GM18873 (cell line): Measurements from ENCODE around the gene ATAD1.
A peak's percentile ranks its signal among the peaks of the same experiment; 100 is the strongest.
"Not testable (repeated sequence)": the region's sequence is repeated elsewhere in the genome, so short reads cannot be mapped to it uniquely, and the experiment has no call there.

Experiments used
- ATAC-seq: cut with Tn5 transposase; IDR thresholded peaks from one replicate; pipeline ENCODE4 v1.9.1; 2021; ENCODE audit warnings: mild to moderate bottlenecking, moderate library complexity, moderate number of reproducible peaks; ENCODE audit not compliant: unreplicated experiment, low FRiP score

The ATAD1 gene

GRCh38 chr10:87847550-87847949, 29.5 kb upstream of the ATAD1 start:
- no peak for ATAC-seq

GRCh38 chr10:87846711-87847110, 28.7 kb upstream of the ATAD1 start:
- not testable (repeated sequence) for ATAC-seq

DNA sequence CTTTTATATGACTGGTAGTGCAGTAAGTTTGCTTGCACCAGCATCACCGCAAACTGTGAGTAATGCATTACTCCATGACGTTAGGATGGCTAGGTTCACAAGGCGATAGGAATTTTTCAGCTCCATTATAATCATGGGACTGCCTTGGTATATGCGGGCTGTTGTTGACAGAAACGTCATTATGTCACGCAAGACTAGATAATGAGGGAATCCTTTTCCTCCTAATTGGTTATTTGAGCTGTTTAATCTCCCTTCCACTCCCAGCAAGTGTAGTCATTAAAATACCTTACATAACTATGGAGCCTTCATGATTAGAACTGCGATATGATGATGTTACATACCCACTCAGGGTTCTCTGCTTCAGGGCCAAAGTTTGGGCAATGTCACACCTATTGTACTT, 28.0 kb upstream of the ATAD1 start:
- no peak for ATAC-seq

DNA sequence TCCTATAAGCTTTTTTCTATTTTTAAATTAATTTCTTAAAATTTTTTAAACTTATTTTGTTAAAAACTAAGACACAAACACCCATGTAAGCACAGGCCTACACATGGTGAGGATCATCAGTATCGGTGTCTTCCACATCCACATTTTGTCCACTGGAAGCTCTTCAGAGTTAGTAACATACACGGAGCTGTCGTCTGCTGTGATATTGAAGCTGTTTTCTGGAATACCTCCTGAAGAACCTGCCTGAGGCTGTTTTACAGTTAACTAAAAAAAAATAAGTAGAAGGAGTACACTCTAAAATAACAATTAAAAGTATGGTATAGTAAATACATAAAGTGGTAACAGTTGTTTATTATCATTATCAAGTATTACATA, 27.6 kb upstream of the ATAD1 start:
- no peak for ATAC-seq

DNA sequence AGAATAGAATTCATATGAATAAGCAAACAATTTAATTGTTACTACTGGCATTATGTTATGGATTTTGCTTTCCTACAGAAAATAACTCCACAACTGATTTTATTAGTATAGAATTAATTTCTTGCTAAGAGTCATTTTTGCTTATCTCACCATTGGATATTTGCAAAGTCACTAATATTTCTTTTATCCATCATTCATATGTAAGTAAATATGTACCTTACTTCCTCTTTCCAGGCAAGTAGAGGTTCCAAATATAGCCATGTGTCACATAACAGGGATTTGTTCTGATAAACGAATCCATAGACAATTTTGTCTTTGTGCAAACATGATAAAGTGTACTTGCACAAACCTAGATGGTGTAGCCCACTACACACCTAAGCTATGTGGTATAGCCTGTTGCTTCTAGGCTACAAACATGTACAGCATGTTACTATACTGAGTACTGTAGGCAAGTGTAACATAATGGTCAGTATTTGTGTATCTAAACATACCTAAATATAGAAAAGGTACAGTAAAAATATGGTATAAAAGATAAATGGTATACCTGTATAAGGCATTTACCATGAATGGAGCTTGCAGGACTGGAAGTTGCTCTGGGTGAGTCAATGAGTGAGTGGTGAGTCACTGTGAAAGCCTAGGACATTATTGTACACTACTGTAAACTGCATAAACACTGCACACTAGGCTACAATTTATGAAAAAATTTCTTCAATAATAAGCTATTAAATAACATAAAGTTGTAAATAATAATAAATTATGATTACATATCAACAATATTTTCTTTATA, 27.0 kb upstream of the ATAD1 start:
- no peak for ATAC-seq

DNA sequence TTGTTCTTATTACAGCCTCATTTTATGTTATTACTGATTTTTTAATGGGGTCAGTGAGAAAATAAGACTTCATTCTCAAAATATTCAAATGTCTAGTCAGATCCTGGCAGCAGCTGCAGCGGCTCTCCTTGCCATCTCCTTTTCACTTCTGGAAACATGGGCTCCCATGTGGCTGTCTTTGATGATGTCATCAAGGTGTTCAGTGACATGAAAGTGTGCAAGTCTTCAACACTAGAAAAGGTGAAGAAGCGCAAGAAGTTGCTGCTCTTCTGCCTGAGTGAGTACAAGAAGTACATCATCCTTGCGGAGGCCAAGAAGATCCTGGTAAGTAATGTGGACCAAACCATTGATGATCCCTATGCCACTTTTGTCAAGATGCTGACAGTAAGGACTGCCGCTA, 25.7 kb upstream of the ATAD1 start:
- ATAC-seq = no peak

DNA sequence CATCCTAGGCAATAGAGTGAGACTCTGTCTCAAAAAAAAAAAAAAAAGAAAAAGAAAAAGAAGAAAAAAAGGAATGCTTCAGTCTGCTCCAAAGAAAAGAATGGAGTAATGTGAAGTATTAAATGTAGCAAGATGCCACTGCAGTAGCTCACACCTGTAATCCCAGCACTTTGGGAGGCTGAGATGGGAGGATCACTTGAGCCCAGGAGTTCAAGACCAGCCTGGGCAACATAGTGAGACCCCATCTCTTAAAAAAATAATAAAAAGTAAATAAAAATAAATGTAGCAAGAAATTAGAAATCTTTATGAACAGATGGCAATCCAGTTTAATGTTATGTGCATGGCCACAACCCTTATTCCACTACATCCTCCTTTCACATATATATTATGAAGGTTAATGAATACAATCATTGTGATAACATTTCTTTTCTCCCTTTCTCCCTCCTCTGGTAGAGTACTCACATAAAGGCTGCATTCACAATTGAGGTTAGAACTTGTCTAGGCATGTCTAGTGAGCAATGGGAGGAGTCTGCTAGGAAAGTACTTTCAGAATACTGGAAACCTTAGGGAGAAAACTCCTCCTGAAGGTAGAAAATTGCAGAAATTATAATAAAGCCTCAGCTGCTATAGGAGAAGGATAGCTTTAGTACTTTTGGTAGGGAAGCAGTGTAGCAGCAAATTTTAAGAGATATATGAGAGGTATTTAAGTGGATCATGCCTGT, 24.9 kb upstream of the ATAD1 start:
- no peak for ATAC-seq

- ATAC-seq = no peak
Measured at GRCh38 chr10:87842220-87842641, 24.2 kb upstream of the ATAD1 start.

GRCh38 chr10:87841186-87841585, 23.2 kb upstream of the ATAD1 start:
- no peak for ATAC-seq

- no peak for ATAC-seq
Measured at GRCh38 chr10:87838650-87839049, 20.6 kb upstream of the ATAD1 start.

GRCh38 chr10:87837445-87837844, 19.4 kb upstream of the ATAD1 start:
- no peak for ATAC-seq

DNA sequence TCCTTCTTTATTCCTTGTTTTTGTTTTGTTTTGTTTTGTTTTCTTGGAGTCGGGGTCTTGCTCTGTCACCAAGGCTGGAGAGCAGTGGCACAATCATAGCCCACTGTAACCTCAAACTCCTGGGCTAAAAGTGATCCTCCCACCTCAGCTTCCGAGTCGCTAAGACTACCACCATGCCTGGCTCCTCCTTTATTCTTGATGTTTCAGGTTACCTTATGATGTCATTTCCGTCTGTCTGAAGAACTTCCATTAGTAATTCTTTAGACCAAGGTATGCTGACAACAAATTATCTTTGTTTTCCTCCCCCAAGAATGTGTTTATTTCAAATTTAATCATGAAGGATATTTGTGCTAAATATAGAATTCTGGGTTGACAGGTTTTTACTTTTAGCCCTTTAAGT, 18.1 kb upstream of the ATAD1 start:
- no peak for ATAC-seq

GRCh38 chr10:87829986-87830729, 12.1 kb upstream of the ATAD1 start:
- ATAC-seq = no peak

- ATAC-seq = not testable (repeated sequence)
Measured at GRCh38 chr10:87829051-87829450, 11.0 kb upstream of the ATAD1 start.

- ATAC-seq = no peak
Measured at GRCh38 chr10:87827681-87828080, 9.7 kb upstream of the ATAD1 start.

DNA sequence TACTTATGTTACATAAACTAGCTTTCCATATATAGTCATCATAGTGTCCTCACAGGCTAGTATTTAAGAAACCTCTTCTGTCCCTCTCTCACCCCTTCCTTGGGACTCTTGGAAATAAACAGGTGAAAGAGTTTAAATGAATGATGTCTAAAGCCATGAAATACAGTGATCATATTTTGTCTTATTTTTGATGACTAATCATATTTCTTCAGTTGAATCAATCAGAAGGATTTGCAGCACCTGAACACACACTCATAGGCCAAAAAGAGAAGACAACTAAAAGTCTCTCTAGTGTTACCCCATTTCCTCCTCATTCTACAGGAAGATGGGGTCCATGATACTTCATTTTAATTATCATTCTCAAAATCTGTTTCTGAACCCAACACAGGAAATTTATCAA, 8.6 kb upstream of the ATAD1 start:
- ATAC-seq = no peak

DNA sequence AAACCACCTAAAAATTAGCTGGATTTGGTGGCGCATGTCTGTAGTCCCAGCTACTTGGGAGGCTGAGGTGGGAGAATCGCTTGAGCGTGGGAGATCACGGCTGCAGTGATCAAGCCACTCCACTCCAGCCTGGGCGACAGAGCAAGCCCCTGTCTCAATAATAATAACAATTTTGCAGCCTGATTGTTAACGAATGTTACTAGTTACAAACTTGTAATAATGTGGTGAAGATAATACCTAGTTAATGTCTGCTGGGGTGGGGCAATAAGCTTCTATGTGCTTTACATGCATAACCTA, 1.2 kb upstream of the ATAD1 start:
- ATAC-seq = no peak

DNA sequence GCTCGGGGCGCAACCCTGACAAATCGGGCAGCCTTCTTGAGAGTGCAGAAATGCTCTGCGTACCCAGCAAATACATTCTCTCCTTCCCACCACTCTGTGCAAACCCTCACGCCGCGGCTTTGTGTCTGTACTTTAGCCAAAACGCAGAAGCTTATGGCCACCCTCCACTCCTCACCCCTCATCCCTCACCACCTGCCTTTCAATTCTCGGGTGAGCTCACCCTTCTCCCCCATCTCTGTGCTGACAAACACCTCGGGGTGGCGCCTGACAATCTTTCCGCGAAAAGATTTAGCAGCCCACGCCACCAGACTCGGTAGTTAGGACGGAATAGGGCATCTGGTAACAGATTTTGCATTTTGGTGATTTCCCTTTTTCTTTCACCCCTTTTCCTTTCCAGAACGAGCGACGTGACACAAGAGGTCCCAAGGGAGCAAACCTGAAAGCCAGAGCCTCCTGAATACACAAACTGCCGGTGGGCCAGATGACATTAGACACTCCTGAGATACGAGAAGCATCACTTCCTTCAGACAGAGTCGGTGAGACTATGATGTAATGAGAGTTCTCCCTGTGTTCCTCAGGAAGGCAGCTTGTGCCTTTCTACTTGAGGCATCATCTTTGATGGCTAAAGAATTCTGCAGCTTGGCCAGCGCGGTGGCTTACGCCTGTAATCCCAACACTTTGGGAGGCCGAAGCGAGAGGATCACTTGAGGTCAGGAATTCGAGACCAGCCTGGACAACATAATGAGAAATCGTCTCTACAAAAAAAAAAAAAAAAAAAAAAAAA, 671 bp upstream of the ATAD1 start:
- ATAC-seq = peak; percentile 54

GRCh38 chr10:87816898-87817608, 973 bp downstream of the ATAD1 start:
- no peak for ATAC-seq
